Gastrocnemius medialis (tissue), 4 donors: ENCODE results near the gene PCK2. TPM values are rescaled to one million over a fixed set of nuclear protein-coding genes. Genes with fewer than 3 reads are reported as not detected.
A peak's percentile ranks its signal among the peaks of the same experiment; 100 is the strongest.
"Not testable (repeated sequence)": the region's sequence is repeated elsewhere in the genome, so short reads cannot be mapped to it uniquely, and the experiment has no call there.

ENCODE experiments used
- ATAC-seq, 2 donors: fragments of 150-250 bp; one replicate each; pipeline ENCODE4 v1.9.1; 2016
- DNase-seq, 2 donors: peaks; one replicate each; pipeline ENCODE4 v3.0.0-alpha.2; 2019
- H3K27ac ChIP-seq, 4 donors: fragments of 200-600 bp; sonication (generic); 1 replicate in 1 of 4; 2 replicates in 3 of 4; pipeline ENCODE4 v1.5.1; 2016 to 2018; ENCODE audit warnings: mild to moderate bottlenecking in 2 of 4, moderate library complexity in 1 of 4
- H3K27me3 ChIP-seq, 3 donors: fragments of 200-600 bp; sonication (generic) in 2 of 3; 1 replicate in 1 of 3; 2 replicates in 2 of 3; pipeline versions ENCODE4 v1.5.1 to v1.6.0; 2016 to 2019; ENCODE audit warnings: mild to moderate bottlenecking in 1 of 3, moderate library complexity in 1 of 3
- H3K36me3 ChIP-seq, 2 donors: fragments of 200-600 bp; sonication (generic) in 1 of 2; one replicate each; pipeline ENCODE4 v1.5.1; 2017 to 2018
- H3K4me1 ChIP-seq, 2 donors: fragments of 200-600 bp; sonication (generic) in 1 of 2; one replicate each; pipeline ENCODE4 v1.5.1; 2016 to 2017; ENCODE audit warnings: mild to moderate bottlenecking in 2 of 2
- H3K4me3 ChIP-seq, 4 donors: fragments of 200-600 bp; sonication (generic) in 3 of 4; 1 replicate in 1 of 4; 2 replicates in 3 of 4; pipeline ENCODE4 v1.5.1; 2016 to 2019; ENCODE audit warnings: mild to moderate bottlenecking in 2 of 4
- H3K9me3 ChIP-seq, 3 donors: fragments of 200-600 bp; sonication (generic) in 2 of 3; 1 replicate in 1 of 3; 2 replicates in 2 of 3; pipeline ENCODE4 v1.5.1; 2016 to 2019
- CTCF ChIP-seq, 5 experiments: fragments of 450-650 bp in 3 of 5; fragments of 200-600 bp in 2 of 5; sonication (generic) in 2 of 5; IDR thresholded peaks in 4 of 5; conservative IDR thresholded peaks in 1 of 5; 1 replicate in 4 of 5; 2 replicates in 1 of 5; pipeline ENCODE4 v1.5.1; 2016 to 2019; ENCODE audit warnings: antibody characterized with exemption in 5 of 5, mild to moderate bottlenecking in 3 of 5, moderate library complexity in 3 of 5
- POLR2A ChIP-seq, 2 donors: fragments of 450-650 bp; IDR thresholded peaks; one replicate each; pipeline ENCODE4 v1.6.1; 2017; ENCODE audit warnings: antibody characterized with exemption in 2 of 2, mild to moderate bottlenecking in 2 of 2, moderate library complexity in 2 of 2
- in situ Hi-C, 4 donors: fragments of 200-750 bp; cut with MboI; loops; one replicate each; pipeline versions ENCODE4 v1.15.0 to v1.8.0; 2017; ENCODE audit warnings: low sequenced_read_pairs in 4 of 4
- intact Hi-C: fragments of 100-400 bp; cut with DNase I; formaldehyde crosslinking; loops from one replicate; pipeline ENCODE4 v1.15.1; 2023; ENCODE audit warnings: low total_unique reads
- total RNA-seq, 4 donors: library from RNA; depleted of rRNA; stranded (reverse); fragments of >200 nt; gene quantifications; one replicate each; pipeline versions ENCODE4 v1.1.0 to v1.2.3, GENCODE V29; 2016

The PCK2 gene
- total RNA-seq, 4 donors from 2014 or later: 1.9 to 9.8 (median 3.6) TPM

DNA sequence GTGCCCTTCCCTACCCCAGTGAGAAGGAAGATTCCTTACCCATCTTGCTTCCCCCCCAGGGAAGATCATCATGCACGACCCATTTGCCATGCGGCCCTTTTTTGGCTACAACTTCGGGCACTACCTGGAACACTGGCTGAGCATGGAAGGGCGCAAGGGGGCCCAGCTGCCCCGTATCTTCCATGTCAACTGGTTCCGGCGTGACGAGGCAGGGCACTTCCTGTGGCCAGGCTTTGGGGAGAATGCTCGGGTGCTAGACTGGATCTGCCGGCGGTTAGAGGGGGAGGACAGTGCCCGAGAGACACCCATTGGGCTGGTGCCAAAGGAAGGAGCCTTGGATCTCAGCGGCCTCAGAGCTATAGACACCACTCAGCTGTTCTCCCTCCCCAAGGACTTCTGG is 9.3 kb downstream of the PCK2 start:
- ATAC-seq (no peak), DNase-seq (no peak)
- intact Hi-C loops: no loop called here
- in situ Hi-C loops: no loop called here
- Histone ChIP-seq H3K27me3 (no peaks in the 10 kb centered on the region), H3K4me1 (peaks cover 0 to 2% of the 10 kb centered on the region in 2 donors), H3K4me3 (no peak overlapping the region), H3K27ac (no peak overlapping the region), H3K9me3 (no peaks in the 10 kb centered on the region), H3K36me3 (no peaks in the 10 kb centered on the region)
- no peak for TF ChIP-seq CTCF (IDR thresholded peaks at IDR 0.05 in 4 of 5, conservative IDR thresholded peaks at IDR 0.05 in 1 of 5)
- TF ChIP-seq POLR2A (IDR thresholded peaks at IDR 0.05): no peak

GRCh38 chr14:24105609-24106239 is 11.6 kb downstream of the PCK2 start:
- ATAC-seq, H3K27me3 ChIP-seq, H3K9me3 ChIP-seq, DNase-seq, H3K4me3 ChIP-seq, H3K27ac ChIP-seq, H3K4me1 ChIP-seq, H3K36me3 ChIP-seq: not testable (repeated sequence)
- in situ Hi-C loops: loop anchor here in 1 of 4 donors (5.0 kb wide), 1 partner anchor 48 kb away; no protein-coding TSS in a partner anchor
- intact Hi-C loops: loop anchor here (5.0 kb wide), 1 partner anchor 473 kb away; no protein-coding TSS in a partner anchor

DNA sequence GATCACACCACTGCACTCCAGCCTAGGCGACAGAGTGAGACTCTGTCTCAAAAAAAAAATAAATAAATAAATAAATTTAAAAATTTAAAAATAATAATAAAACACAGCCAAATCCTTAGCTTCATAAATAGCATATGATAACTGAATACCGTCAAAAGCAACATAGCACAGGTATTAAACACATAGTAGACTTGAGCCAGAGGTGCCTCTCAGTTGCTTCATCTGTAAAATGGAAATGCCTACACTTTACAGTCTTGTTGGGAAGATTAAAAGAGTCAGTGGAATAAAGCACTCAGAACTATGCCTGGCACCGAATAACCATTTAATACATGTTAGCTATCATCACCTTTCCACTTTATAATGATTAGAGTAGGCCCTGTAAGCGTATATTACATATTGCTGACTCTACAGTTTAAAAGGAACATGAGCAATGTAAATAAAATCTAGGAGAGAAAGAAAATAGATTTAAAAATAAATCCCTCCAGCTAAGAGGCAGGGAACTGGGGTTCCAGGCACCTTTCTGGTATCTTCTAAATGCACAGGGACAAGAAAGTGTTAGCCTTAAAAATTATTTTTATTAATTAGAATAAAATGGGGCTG is 12.7 kb downstream of the PCK2 start:
- intact Hi-C loops: loop anchor here (5.0 kb wide), 1 partner anchor 474 kb away; no protein-coding TSS in a partner anchor
- peaks cover 7 to 9% of the 10 kb centered on the region in 2 donors for H3K4me1 ChIP-seq
- no peak for DNase-seq
- no peaks in the 10 kb centered on the region for H3K27me3 ChIP-seq
- no peaks in the 10 kb centered on the region for H3K36me3 ChIP-seq
- H3K4me3 ChIP-seq: no peak overlapping the region
- no peak for ATAC-seq
- in situ Hi-C loops: loop anchor here in 1 of 4 donors (5.0 kb wide), 1 partner anchor 49 kb away; no protein-coding TSS in a partner anchor
- H3K9me3 ChIP-seq: no peaks in the 10 kb centered on the region
- no peak overlapping the region for H3K27ac ChIP-seq
- TF ChIP-seq POLR2A (IDR thresholded peaks at IDR 0.05) (no peak), CTCF (IDR thresholded peaks at IDR 0.05 in 4 of 5, conservative IDR thresholded peaks at IDR 0.05 in 1 of 5) (no peak)

- Histone ChIP-seq H3K9me3 (no peaks in the 10 kb centered on the region), H3K36me3 (no peaks in the 10 kb centered on the region), H3K27ac (peak overlapping the region; percentile 2 to 55 (median 29)), H3K4me3 (no peak overlapping the region), H3K27me3 (no peaks in the 10 kb centered on the region), H3K4me1 (peaks cover 9 to 12% of the 10 kb centered on the region in 2 donors)
- ATAC-seq (peak in 1 of 2 donors; percentile 15), DNase-seq (no peak)
- intact Hi-C loops: loop anchor here (1.0 to 5.0 kb wide), 3 partner anchors 50 to 476 kb away; no protein-coding TSS in a partner anchor
- in situ Hi-C loops: loop anchor here in 1 of 4 donors (5.0 kb wide), 1 partner anchor 51 kb away; no protein-coding TSS in a partner anchor
- no peak for TF ChIP-seq CTCF (IDR thresholded peaks at IDR 0.05 in 4 of 5, conservative IDR thresholded peaks at IDR 0.05 in 1 of 5)
- TF ChIP-seq POLR2A (IDR thresholded peaks at IDR 0.05): no peak
Measured at GRCh38 chr14:24108336-24108874, 14.3 kb downstream of the PCK2 start.

- no peak overlapping the region for H3K27ac ChIP-seq
- in situ Hi-C loops: no loop called here
- H3K27me3 ChIP-seq: no peaks in the 10 kb centered on the region
- TF ChIP-seq CTCF (IDR thresholded peaks at IDR 0.05 in 4 of 5, conservative IDR thresholded peaks at IDR 0.05 in 1 of 5) (no peak), POLR2A (IDR thresholded peaks at IDR 0.05) (no peak)
- H3K9me3 ChIP-seq: no peaks in the 10 kb centered on the region
- intact Hi-C loops: no loop called here
- no peak for ATAC-seq
- DNase-seq: no peak
- no peak overlapping the region for H3K4me3 ChIP-seq
- peaks cover 11 to 15% of the 10 kb centered on the region in 2 donors for H3K4me1 ChIP-seq
- no peaks in the 10 kb centered on the region for H3K36me3 ChIP-seq
Measured at GRCh38 chr14:24110060-24110459, 15.9 kb downstream of the PCK2 start.
